Kidney (tissue), 14 donors: ENCODE measurements around the gene ZNF394. TPM values are rescaled to one million over a fixed set of nuclear protein-coding genes. Genes with fewer than 3 reads are reported as not detected.

Source experiments
- DNase-seq, 5 donors: peaks; one replicate each; pipeline ENCODE4 v3.0.0-alpha.2; 2013 to 2020
- FAIRE-seq: peaks from 2 replicates; lab custom pipeline; 2012; peaks lifted over from hg19 to GRCh38; lab: Jason Lieb, UNC
- H3K27ac ChIP-seq, 2 donors: one replicate each; pipeline ENCODE4 v1.7.0; 2013; ENCODE audit warnings: low read depth in 2 of 2, low read length in 2 of 2, inconsistent platforms in 1 of 2
- H3K27me3 ChIP-seq: one replicate; pipeline ENCODE4 v1.7.1; 2013; ENCODE audit warnings: low read length, inconsistent platforms; ENCODE audit not compliant: control insufficient read depth, insufficient read depth
- H3K36me3 ChIP-seq, 3 donors: one replicate each; pipeline versions ENCODE4 v1.7.0 to v1.7.1; 2013; ENCODE audit warnings: low read length in 3 of 3, control low read depth in 1 of 3, inconsistent platforms in 1 of 3; ENCODE audit not compliant: insufficient read depth in 3 of 3, control insufficient read depth in 2 of 3
- H3K4me1 ChIP-seq, 3 donors: one replicate each; pipeline versions ENCODE4 v1.7.0 to v1.7.1; 2013; ENCODE audit warnings: low read length in 3 of 3, inconsistent platforms in 1 of 3, low read depth in 1 of 3; ENCODE audit not compliant: control insufficient read depth in 2 of 3, insufficient read depth in 2 of 3
- H3K4me3 ChIP-seq, 3 donors: one replicate each; pipeline versions ENCODE4 v1.7.0 to v1.8.1; 2013; ENCODE audit warnings: low read length in 3 of 3, control low read depth in 1 of 3, inconsistent platforms in 1 of 3
- H3K9ac ChIP-seq, 3 donors: one replicate each; pipeline versions ENCODE4 v1.7.0 to v1.7.1; 2013; ENCODE audit warnings: low read length in 3 of 3, control low read depth in 1 of 3, inconsistent platforms in 1 of 3
- H3K9me3 ChIP-seq, 3 donors: one replicate each; pipeline versions ENCODE4 v1.7.0 to v1.7.1; 2013; ENCODE audit warnings: low read length in 3 of 3, control low read depth in 1 of 3, inconsistent platforms in 1 of 3; ENCODE audit not compliant: control insufficient read depth in 2 of 3, insufficient read depth in 1 of 3
- intact Hi-C: fragments of 100-400 bp; cut with DNase I; formaldehyde crosslinking; loops from one replicate; pipeline ENCODE4 v1.11.1; 2022
- polyA plus RNA-seq: library from polyadenylated mRNA; stranded (reverse); fragments of 350-450 nt; fragmentation: Illumina TruSeq; extraction: RNeasy Lipid Tissue Mini Kit (QIAGEN cat#74804); gene quantifications from one replicate; pipeline ENCODE4 v1.2.3, GENCODE V29; 2014; ENCODE audit warnings: low read depth, low replicate concordance; ENCODE audit not compliant: insufficient read depth
- total RNA-seq: library from RNA; stranded (reverse); fragmentation: NEBNext Ultra II Directional; extraction: Animal tissue kit (Norgen Biotek cat#: 25700); gene quantifications from one replicate; pipeline ENCODE4 v1.2.1, GENCODE V29; 2021
- TF ChIP-seq, protein P1 (sequence below): IDR thresholded peaks from 3 replicates; pipeline ENCODE4 v1.5.1; 2012; ENCODE audit warnings: mild to moderate bottlenecking, moderate library complexity, borderline replicate concordance; ENCODE audit not compliant: insufficient read depth; ENCODE audit errors: extremely low read depth
- donor health status: control.
- donor health status: control.
- donor health status: control.
- donor health status: control.
- donor health status: control.
- donor health status: DM: yes; HTN: yes; CAD: no.
- donor health status: Normal renal cell carcinoma (clear cell type).

ZNF394 gene
- total and polyA plus RNA-seq, 2 donors from 2014 or later = 15.7 to 33.6 TPM

DNA sequence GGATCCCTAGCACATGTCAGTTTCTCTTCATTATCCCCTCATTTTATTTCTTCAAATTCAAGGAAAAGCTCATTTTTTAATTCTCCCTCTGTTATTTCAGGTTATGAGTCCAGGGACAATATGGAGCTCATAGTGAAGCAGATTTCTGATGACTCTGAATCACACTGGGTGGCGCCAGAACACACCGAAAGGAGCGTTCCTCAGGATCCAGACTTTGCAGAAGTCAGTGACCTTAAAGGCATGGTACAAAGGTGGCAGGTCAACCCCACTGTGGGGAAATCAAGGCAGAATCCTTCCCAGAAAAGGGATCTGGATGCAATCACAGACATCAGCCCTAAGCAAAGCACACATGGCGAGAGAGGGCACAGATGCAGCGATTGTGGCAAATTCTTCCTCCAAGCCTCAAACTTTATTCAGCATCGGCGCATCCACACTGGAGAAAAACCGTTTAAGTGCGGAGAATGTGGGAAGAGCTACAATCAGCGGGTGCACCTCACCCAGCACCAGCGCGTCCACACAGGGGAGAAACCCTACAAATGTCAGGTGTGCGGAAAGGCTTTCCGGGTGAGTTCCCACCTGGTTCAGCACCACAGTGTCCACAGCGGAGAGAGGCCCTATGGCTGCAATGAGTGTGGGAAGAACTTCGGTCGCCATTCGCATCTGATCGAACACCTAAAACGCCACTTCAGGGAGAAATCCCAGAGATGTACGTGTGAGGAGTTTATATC lies 25.8 kb upstream of the ZNF394 start:
- peaks cover 6 to 29% (median 10%) of the 10 kb centered on the region in 3 donors for H3K36me3 ChIP-seq
- TF ChIP-seq, protein P1, sequence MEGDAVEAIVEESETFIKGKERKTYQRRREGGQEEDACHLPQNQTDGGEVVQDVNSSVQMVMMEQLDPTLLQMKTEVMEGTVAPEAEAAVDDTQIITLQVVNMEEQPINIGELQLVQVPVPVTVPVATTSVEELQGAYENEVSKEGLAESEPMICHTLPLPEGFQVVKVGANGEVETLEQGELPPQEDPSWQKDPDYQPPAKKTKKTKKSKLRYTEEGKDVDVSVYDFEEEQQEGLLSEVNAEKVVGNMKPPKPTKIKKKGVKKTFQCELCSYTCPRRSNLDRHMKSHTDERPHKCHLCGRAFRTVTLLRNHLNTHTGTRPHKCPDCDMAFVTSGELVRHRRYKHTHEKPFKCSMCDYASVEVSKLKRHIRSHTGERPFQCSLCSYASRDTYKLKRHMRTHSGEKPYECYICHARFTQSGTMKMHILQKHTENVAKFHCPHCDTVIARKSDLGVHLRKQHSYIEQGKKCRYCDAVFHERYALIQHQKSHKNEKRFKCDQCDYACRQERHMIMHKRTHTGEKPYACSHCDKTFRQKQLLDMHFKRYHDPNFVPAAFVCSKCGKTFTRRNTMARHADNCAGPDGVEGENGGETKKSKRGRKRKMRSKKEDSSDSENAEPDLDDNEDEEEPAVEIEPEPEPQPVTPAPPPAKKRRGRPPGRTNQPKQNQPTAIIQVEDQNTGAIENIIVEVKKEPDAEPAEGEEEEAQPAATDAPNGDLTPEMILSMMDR = no peak
- no peak overlapping the region for H3K27ac ChIP-seq
- H3K9ac ChIP-seq = no peak overlapping the region
- H3K9me3 ChIP-seq = peaks cover 0 to 17% (median 0%) of the 10 kb centered on the region in 3 donors
- no peaks in the 10 kb centered on the region for H3K4me1 ChIP-seq
- DNase-seq = peak in 1 of 5 donors; percentile 18
- H3K4me3 ChIP-seq = no peak overlapping the region
- intact Hi-C loops = no loop called here
- no peaks in the 10 kb centered on the region for H3K27me3 ChIP-seq
- FAIRE-seq = no peak

DNA sequence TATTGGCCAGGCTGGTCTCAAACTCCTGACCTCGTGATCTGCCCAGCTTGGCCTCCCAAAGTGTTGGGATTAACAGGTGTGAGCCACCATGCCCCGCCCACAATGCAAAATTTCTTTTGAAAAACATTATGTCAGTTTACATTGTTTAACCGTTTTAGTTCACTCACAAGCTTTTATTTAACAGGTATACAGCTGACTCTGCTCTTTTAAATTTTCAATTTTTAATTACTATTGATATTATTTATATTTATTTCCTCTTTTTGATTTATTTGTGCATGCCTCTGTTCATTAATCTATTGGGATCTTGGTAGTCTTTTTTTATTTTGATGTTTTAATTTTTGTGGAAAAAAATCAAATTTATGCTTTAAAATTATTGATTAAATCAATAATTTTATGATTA lies 21.3 kb upstream of the ZNF394 start:
- Histone ChIP-seq H3K27me3 (no peaks in the 10 kb centered on the region), H3K4me3 (no peak overlapping the region), H3K27ac (no peak overlapping the region), H3K4me1 (no peaks in the 10 kb centered on the region), H3K36me3 (peaks cover 6 to 22% (median 14%) of the 10 kb centered on the region in 3 donors), H3K9ac (no peak overlapping the region), H3K9me3 (no peaks in the 10 kb centered on the region)
- TF ChIP-seq, protein P1 = no peak
- FAIRE-seq = no peak
- no peak for DNase-seq
- intact Hi-C loops = no loop called here

DNA sequence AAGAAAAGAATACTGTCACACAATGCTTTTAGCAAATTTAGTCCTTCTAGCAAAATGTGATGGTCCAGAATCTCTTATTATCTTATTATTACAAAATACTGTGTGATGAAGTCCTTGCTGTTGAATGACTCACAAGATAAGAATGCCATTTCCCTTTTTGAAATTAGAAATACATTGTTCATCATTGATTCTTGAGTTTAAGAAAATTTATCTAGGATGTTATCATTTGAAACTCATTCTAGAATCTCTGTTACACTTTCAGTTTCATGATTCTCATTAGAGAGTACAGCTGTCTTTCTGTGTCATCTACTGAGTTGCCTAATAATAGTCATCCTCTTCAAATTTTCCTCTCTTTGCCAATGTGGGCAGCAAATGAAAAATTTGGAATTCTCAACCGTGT lies 14.0 kb upstream of the ZNF394 start:
- TF ChIP-seq, protein P1 = no peak
- no peak overlapping the region for H3K4me3 ChIP-seq
- intact Hi-C loops = no loop called here
- FAIRE-seq = no peak
- H3K36me3 ChIP-seq = peaks cover 2 to 20% (median 8%) of the 10 kb centered on the region in 3 donors
- no peaks in the 10 kb centered on the region for H3K4me1 ChIP-seq
- H3K27me3 ChIP-seq = no peaks in the 10 kb centered on the region
- DNase-seq = no peak
- H3K27ac ChIP-seq = no peak overlapping the region
- H3K9ac ChIP-seq = no peak overlapping the region
- no peaks in the 10 kb centered on the region for H3K9me3 ChIP-seq
